ENCODE data around the gene DARS1.

The DARS1 gene

DNA sequence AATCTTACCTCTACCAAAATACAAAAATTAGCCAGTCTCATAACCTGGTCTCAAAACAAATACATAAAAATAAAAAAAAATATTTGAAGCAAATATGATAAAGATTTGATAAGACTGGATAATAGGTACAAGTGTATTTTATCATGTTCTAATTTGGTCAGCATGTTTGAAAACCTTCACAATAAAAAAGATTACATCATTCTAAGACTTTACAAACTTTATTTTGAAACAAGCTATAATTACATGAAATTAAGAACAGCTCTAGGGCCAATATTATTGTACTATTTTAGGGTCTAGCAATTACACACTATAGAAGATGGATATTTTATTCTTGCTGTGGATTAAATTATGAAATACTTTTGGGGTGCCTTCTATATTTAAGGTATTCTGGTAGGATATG is 79.7 kb downstream of the DARS1 start:
- TF ChIP-seq, protein P1, sequence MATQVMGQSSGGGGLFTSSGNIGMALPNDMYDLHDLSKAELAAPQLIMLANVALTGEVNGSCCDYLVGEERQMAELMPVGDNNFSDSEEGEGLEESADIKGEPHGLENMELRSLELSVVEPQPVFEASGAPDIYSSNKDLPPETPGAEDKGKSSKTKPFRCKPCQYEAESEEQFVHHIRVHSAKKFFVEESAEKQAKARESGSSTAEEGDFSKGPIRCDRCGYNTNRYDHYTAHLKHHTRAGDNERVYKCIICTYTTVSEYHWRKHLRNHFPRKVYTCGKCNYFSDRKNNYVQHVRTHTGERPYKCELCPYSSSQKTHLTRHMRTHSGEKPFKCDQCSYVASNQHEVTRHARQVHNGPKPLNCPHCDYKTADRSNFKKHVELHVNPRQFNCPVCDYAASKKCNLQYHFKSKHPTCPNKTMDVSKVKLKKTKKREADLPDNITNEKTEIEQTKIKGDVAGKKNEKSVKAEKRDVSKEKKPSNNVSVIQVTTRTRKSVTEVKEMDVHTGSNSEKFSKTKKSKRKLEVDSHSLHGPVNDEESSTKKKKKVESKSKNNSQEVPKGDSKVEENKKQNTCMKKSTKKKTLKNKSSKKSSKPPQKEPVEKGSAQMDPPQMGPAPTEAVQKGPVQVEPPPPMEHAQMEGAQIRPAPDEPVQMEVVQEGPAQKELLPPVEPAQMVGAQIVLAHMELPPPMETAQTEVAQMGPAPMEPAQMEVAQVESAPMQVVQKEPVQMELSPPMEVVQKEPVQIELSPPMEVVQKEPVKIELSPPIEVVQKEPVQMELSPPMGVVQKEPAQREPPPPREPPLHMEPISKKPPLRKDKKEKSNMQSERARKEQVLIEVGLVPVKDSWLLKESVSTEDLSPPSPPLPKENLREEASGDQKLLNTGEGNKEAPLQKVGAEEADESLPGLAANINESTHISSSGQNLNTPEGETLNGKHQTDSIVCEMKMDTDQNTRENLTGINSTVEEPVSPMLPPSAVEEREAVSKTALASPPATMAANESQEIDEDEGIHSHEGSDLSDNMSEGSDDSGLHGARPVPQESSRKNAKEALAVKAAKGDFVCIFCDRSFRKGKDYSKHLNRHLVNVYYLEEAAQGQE (IDR thresholded peaks at IDR 0.05; ENCODE audit: insufficient read depth in 1 of 2, low read depth in 2 of 2, low read length in 2 of 2): no peak
- no peak for TF ChIP-seq POLR2AphosphoS5 (IDR thresholded peaks at IDR 0.05; ENCODE audit: low read depth, low read length)
- no peak for TF ChIP-seq FOXP2 (optimal IDR thresholded peaks at IDR 0.05; ENCODE audit: borderline replicate concordance, extremely low read depth, extremely low read length, insufficient read depth)
- no peak for TF ChIP-seq TAF1 (IDR thresholded peaks at IDR 0.05; ENCODE audit: borderline replicate concordance, insufficient read depth, low read length)
- TF ChIP-seq SIN3A (IDR thresholded peaks at IDR 0.05; ENCODE audit: borderline replicate concordance, insufficient read depth, low read length): no peak

DNA sequence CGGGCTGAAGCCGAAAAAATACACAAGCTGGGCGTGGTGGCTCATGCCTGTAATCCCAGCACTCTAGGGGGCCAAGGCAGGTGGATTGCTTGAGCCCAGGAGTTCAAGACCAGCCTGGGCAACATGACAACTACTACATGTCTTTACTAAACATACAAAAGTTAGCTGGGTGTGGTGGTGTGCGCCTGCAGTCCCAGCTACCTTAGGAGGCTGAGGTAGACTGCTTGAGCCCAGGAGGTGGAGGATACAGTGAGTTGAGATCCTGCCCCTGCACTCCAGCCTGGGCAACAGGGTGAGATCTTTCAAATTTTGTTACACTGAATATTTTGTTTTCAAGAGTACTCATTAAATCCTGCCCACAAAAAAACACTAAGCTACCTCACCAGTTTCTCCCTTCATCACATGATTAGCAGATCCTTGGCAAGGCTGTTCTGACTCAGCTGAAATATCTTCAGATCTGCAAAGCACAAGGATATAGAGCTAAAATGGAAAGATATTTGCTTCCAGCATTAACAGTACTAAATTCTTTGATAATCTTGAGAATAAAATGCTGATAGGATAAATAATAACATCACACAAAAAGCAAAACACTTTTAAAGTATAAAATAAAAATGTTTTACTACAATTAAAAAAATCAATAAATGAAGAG is 81.0 kb downstream of the DARS1 start:
- TF ChIP-seq POLR2AphosphoS5 (IDR thresholded peaks at IDR 0.05; ENCODE audit: low read depth, low read length) (no peak), SIN3A (IDR thresholded peaks at IDR 0.05; ENCODE audit: borderline replicate concordance, insufficient read depth, low read length) (no peak), TAF1 (IDR thresholded peaks at IDR 0.05; ENCODE audit: borderline replicate concordance, insufficient read depth, low read length) (no peak), FOXP2 (optimal IDR thresholded peaks at IDR 0.05; ENCODE audit: borderline replicate concordance, extremely low read depth, extremely low read length, insufficient read depth) (no peak)
- TF ChIP-seq, protein P1 (IDR thresholded peaks at IDR 0.05; ENCODE audit: insufficient read depth in 1 of 2, low read depth in 2 of 2, low read length in 2 of 2): no peak

DNA sequence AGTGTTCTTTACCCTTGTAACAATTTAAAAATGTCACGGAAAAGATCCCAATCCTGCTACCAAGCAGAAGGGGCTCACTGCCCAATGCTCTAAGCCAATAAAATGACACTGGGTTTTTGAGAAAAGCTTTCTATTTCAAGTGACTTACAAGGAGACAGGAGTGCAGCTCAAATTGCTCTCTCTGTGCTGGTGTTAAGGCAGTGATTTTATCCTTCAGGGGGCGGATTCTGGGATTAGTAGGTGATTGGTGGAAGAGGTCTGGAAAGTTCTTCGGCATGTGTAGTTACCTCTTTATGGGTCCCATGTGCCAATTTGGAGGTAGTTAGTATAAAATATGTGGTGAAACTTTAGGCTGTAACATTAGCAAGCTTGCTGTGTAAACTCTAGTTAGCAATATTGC is 81.8 kb downstream of the DARS1 start:
- no peak for TF ChIP-seq TAF1 (IDR thresholded peaks at IDR 0.05; ENCODE audit: borderline replicate concordance, insufficient read depth, low read length)
- no peak for TF ChIP-seq FOXP2 (optimal IDR thresholded peaks at IDR 0.05; ENCODE audit: borderline replicate concordance, extremely low read depth, extremely low read length, insufficient read depth)
- TF ChIP-seq SIN3A (IDR thresholded peaks at IDR 0.05; ENCODE audit: borderline replicate concordance, insufficient read depth, low read length): no peak
- TF ChIP-seq, protein P1 (IDR thresholded peaks at IDR 0.05; ENCODE audit: insufficient read depth in 1 of 2, low read depth in 2 of 2, low read length in 2 of 2): no peak
- TF ChIP-seq POLR2AphosphoS5 (IDR thresholded peaks at IDR 0.05; ENCODE audit: low read depth, low read length): no peak

DNA sequence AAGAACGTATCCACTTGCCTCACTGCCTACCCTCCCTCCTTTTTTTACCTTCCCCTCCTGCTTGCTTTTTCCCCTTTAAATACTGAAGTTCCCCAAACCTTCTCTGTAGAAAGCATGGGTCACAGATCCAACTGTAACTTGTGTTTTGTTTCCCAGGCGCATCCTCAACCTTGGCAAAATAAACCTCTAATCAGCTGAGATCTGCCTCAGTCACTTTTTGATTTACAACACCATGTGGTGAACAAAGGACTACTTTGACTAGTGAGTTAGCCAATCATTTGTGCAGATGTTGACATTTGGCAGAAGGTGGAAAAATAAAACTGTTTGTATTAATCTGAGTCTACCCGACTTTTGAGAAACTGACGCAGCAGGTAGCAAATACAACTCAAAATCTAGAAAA is 85.9 kb downstream of the DARS1 start:
- no peak for TF ChIP-seq TAF1 (IDR thresholded peaks at IDR 0.05; ENCODE audit: borderline replicate concordance, insufficient read depth, low read length)
- TF ChIP-seq, protein P1 (IDR thresholded peaks at IDR 0.05; ENCODE audit: insufficient read depth in 1 of 2, low read depth in 2 of 2, low read length in 2 of 2): no peak
- no peak for TF ChIP-seq SIN3A (IDR thresholded peaks at IDR 0.05; ENCODE audit: borderline replicate concordance, insufficient read depth, low read length)
- no peak for TF ChIP-seq FOXP2 (optimal IDR thresholded peaks at IDR 0.05; ENCODE audit: borderline replicate concordance, extremely low read depth, extremely low read length, insufficient read depth)
- TF ChIP-seq POLR2AphosphoS5 (IDR thresholded peaks at IDR 0.05; ENCODE audit: low read depth, low read length): no peak
